ENCODE results near the gene COLEC11. TPM values are rescaled to one million over a fixed set of nuclear protein-coding genes. Genes with fewer than 3 reads are reported as not detected.

COLEC11 gene
- total and polyA plus RNA-seq, 2 of the 13 experiments (the other 11 are each of a cell fraction or from before 2014, with no cell fraction given) = 1.5 to 3.0 TPM

DNA sequence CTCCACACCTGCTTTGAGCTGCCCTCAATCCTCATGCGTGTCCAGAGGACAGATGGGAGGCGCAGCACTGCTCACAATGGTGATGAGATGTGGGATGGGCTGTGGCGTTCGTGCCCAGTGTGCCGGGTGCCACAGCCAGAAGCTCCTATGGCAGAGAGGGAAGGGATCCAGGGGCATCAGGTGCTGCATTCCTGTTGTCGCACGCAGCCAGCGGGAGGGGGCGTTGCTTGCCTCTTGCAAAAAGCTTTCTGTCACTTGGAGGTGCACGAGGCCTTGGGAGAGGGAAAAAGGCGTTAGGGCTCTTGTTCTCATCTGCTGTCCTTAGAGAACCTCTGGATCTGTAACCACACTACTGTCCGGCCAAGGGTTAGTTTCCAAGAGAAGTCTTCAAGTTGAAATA, 33.9 kb downstream of the COLEC11 start (continued):
- no peak for TF ChIP-seq ZGPAT (CRISPR knock-in tag; IDR thresholded peaks at IDR 0.05)
- TF ChIP-seq NFIC (IDR thresholded peaks at IDR 0.05; ENCODE audit: low read length) = no peak
- no peak for TF ChIP-seq SIN3A (IDR thresholded peaks at IDR 0.05; ENCODE audit: borderline replicate concordance, low read depth, low read length)
- no peak for TF ChIP-seq ZFYVE20 (CRISPR knock-in tag; IDR thresholded peaks at IDR 0.05; ENCODE audit: borderline replicate concordance, low read depth)
- TF ChIP-seq FOXP1 (IDR thresholded peaks at IDR 0.05) = no peak
- no peak for TF ChIP-seq FOXP1 (CRISPR knock-in tag; IDR thresholded peaks at IDR 0.05)
- no peak for TF ChIP-seq KLF13 (CRISPR knock-in tag; IDR thresholded peaks at IDR 0.05)
- TF ChIP-seq ZNF616 (CRISPR knock-in tag; IDR thresholded peaks at IDR 0.05; ENCODE audit: low read depth) = no peak
- TF ChIP-seq SMAD9 (CRISPR knock-in tag; IDR thresholded peaks at IDR 0.05) = no peak
- no peak for TF ChIP-seq ETV6 (CRISPR knock-in tag; conservative IDR thresholded peaks at IDR 0.05)
- TF ChIP-seq, protein P1, sequence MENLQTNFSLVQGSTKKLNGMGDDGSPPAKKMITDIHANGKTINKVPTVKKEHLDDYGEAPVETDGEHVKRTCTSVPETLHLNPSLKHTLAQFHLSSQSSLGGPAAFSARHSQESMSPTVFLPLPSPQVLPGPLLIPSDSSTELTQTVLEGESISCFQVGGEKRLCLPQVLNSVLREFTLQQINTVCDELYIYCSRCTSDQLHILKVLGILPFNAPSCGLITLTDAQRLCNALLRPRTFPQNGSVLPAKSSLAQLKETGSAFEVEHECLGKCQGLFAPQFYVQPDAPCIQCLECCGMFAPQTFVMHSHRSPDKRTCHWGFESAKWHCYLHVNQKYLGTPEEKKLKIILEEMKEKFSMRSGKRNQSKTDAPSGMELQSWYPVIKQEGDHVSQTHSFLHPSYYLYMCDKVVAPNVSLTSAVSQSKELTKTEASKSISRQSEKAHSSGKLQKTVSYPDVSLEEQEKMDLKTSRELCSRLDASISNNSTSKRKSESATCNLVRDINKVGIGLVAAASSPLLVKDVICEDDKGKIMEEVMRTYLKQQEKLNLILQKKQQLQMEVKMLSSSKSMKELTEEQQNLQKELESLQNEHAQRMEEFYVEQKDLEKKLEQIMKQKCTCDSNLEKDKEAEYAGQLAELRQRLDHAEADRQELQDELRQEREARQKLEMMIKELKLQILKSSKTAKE (CRISPR knock-in tag; IDR thresholded peaks at IDR 0.05; ENCODE audit: borderline replicate concordance) = no peak
- no peak for TF ChIP-seq TP53 (CRISPR knock-in tag; conservative IDR thresholded peaks at IDR 0.05)
- TF ChIP-seq STAT5B (CRISPR knock-in tag; IDR thresholded peaks at IDR 0.05) = no peak
- TF ChIP-seq ZNF160 (CRISPR knock-in tag; IDR thresholded peaks at IDR 0.05) = no peak
- TF ChIP-seq, protein P2, sequence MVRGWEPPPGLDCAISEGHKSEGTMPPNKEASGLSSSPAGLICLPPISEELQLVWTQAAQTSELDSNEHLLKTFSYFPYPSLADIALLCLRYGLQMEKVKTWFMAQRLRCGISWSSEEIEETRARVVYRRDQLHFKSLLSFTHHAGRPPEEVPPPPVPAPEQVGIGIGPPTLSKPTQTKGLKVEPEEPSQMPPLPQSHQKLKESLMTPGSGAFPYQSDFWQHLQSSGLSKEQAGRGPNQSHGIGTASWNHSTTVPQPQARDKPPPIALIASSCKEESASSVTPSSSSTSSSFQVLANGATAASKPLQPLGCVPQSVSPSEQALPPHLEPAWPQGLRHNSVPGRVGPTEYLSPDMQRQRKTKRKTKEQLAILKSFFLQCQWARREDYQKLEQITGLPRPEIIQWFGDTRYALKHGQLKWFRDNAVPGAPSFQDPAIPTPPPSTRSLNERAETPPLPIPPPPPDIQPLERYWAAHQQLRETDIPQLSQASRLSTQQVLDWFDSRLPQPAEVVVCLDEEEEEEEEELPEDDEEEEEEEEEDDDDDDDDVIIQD (CRISPR knock-in tag; IDR thresholded peaks at IDR 0.05; ENCODE audit: low read depth) = no peak
- TF ChIP-seq ZNF605 (CRISPR knock-in tag; IDR thresholded peaks at IDR 0.05) = no peak
- TF ChIP-seq TERF1 (CRISPR knock-in tag; IDR thresholded peaks at IDR 0.05) = no peak
- TF ChIP-seq, protein P3, sequence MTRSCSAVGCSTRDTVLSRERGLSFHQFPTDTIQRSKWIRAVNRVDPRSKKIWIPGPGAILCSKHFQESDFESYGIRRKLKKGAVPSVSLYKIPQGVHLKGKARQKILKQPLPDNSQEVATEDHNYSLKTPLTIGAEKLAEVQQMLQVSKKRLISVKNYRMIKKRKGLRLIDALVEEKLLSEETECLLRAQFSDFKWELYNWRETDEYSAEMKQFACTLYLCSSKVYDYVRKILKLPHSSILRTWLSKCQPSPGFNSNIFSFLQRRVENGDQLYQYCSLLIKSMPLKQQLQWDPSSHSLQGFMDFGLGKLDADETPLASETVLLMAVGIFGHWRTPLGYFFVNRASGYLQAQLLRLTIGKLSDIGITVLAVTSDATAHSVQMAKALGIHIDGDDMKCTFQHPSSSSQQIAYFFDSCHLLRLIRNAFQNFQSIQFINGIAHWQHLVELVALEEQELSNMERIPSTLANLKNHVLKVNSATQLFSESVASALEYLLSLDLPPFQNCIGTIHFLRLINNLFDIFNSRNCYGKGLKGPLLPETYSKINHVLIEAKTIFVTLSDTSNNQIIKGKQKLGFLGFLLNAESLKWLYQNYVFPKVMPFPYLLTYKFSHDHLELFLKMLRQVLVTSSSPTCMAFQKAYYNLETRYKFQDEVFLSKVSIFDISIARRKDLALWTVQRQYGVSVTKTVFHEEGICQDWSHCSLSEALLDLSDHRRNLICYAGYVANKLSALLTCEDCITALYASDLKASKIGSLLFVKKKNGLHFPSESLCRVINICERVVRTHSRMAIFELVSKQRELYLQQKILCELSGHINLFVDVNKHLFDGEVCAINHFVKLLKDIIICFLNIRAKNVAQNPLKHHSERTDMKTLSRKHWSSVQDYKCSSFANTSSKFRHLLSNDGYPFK (CRISPR knock-in tag; IDR thresholded peaks at IDR 0.05; ENCODE audit: borderline replicate concordance) = no peak
- no peak for TF ChIP-seq ARNTL (CRISPR knock-in tag; IDR thresholded peaks at IDR 0.05)
- TF ChIP-seq XRCC5 (optimal IDR thresholded peaks at IDR 0.05; ENCODE audit: low read length) = peak; percentile 63
- no peak for TF ChIP-seq THRA (CRISPR knock-in tag; IDR thresholded peaks at IDR 0.05; ENCODE audit: borderline replicate concordance)
- TF ChIP-seq ARNT2 (CRISPR knock-in tag; IDR thresholded peaks at IDR 0.05; ENCODE audit: low read depth) = no peak
